ENCODE data around the gene LCP2.

DNA sequence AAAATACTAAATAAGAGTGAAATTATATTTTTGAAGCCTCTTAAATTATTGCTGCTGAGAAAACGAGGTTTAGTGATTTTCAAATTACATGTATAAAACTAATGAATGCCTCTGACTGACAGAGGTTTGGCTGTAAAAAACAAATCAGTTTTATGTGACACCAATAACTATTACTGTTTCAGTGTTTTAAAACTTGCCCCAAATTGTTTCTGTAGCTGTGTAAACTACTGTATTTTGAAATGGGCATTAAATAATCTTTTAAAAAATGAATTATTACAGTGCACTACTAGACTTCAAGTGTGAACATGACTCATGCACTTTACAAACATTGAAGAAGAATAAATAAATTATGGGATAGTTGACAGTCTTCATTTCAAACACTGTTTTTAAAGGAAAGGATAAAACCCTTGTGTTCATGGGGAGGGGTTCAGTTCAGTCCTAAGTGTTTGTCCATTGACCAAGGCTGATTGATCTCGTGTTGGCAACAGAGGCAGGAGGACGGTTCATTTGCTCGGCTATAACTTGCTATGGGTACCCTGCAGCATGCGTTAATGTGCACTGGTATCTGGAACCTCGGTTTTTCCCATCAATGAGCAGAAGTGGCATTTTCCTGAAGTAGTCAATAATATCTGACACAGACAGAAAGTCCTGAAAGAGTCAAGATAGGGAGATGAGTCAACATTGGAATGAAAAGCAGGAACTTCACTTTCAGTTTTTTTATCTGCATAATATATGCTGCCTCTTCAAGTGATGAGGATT is 49.2 kb downstream of the LCP2 start:
- TF ChIP-seq POLR2A (IDR thresholded peaks at IDR 0.05), result no peak
- TF ChIP-seq, protein P1, sequence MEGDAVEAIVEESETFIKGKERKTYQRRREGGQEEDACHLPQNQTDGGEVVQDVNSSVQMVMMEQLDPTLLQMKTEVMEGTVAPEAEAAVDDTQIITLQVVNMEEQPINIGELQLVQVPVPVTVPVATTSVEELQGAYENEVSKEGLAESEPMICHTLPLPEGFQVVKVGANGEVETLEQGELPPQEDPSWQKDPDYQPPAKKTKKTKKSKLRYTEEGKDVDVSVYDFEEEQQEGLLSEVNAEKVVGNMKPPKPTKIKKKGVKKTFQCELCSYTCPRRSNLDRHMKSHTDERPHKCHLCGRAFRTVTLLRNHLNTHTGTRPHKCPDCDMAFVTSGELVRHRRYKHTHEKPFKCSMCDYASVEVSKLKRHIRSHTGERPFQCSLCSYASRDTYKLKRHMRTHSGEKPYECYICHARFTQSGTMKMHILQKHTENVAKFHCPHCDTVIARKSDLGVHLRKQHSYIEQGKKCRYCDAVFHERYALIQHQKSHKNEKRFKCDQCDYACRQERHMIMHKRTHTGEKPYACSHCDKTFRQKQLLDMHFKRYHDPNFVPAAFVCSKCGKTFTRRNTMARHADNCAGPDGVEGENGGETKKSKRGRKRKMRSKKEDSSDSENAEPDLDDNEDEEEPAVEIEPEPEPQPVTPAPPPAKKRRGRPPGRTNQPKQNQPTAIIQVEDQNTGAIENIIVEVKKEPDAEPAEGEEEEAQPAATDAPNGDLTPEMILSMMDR (IDR thresholded peaks at IDR 0.05 in 4 of 5, conservative IDR thresholded peaks at IDR 0.05 in 1 of 5), result no peak

All from gastrocnemius medialis (tissue), 4 donors.